Erythroblast (primary cell): ENCODE measurements around the gene FAM89B.

Experiments used
- GATA1 ChIP-seq: IDR thresholded peaks from 2 replicates; pipeline ENCODE4 v1.6.1; 2011; ENCODE audit warnings: low read depth, mild to moderate bottlenecking, control low read depth, low read length, moderate library complexity
- POLR2A ChIP-seq: IDR thresholded peaks from 2 replicates; pipeline ENCODE4 v1.6.1; 2011; ENCODE audit warnings: mild to moderate bottlenecking, low read length

DNA sequence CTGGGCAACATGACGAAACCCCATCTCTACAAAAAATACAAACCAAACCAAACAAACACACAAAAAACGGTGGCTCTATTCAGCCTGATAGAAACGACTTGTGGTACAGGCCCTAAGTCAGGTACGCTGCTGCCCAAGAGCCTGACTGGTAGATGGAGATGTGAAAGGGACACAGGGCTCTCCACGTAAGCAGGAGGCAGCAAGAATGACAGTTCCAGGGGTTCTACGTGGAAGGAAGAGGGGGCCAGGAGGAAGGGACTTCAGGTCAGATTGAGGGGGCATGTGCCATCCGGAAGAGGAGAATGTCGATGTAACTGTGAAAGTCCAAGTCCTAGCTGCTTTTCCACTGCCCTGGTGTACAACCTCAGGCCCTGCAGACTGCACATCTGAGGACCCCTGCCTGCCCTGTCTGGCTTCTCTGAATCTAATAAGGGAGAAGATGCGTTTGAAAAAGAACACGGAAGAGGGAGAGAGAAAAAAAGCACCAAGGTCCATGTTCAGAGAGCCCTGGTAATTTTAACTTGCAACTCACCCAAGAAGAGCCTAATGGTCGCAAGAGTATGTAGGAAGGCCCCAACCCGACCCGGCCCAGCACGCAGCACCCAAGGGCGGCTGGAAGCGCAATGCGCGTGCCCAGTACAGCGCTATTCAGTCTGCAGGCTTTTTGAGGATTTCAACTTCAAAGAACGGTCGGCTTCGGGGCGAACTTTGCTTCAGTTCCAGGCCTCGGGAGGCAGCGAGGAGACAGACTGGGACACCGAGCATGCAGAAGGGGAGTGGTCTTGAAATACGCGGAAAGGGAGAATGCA lies 3.0 kb upstream of the FAM89B start:
- TF ChIP-seq POLR2A: no peak
- no peak for TF ChIP-seq GATA1
